ENCODE data around the gene VGLL1.

Gene VGLL1

DNA sequence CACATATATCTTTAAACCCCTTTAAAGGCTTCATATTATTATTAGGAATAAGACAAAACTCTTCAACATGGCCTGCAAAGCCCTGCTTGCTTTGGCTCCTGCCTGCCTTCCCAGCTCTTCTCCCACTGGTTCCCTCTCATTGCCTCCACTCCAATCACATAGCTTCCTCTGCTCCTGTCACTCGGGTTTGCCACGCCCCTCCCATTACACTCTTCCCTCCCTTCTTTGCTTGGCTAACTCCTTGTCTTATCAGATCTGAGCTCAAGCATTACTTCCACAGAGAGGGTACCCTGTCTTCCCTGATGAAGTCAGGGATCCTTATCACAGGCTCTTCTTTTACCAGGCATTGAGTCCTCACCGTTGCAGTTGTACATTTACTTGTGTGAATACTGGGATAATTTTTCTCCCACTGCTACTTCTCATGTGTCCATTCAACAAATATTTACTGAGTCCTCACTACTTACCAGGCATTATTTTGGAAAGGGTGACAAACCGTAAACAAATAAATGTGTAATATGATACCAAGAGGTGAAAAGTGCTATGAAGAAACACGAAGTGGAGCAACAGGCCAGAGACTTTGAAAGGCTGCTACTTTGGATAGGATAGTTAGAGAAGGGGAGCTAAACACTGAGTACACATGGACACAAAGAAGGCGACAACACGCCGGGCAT, 3.2 kb upstream of the VGLL1 start:
- H3K27ac ChIP-seq (ENCODE audit: low read length): no peak overlapping the region
- H3K9me2 ChIP-seq (replicated peaks; ENCODE audit: insufficient read depth, low read length): no peaks in the 10 kb centered on the region
- DNase-seq: no peak
- H3K9me3 ChIP-seq (replicated peaks; ENCODE audit: insufficient read depth, low read length): no peaks in the 10 kb centered on the region
- H3K79me2 ChIP-seq (ENCODE audit: low read length): no peaks in the 10 kb centered on the region
- no peaks in the 10 kb centered on the region for H4K20me1 ChIP-seq (ENCODE audit: insufficient read depth, low read length)
- H3K9ac ChIP-seq (ENCODE audit: low read length): no peak overlapping the region
- no peak overlapping the region for H3K4me2 ChIP-seq (ENCODE audit: low read depth, low read length)
- no peaks in the 10 kb centered on the region for H3K4me1 ChIP-seq (ENCODE audit: low read length)
- no peak overlapping the region for H2AFZ ChIP-seq (ENCODE audit: low read length)
- H3K36me3 ChIP-seq (replicated peaks; ENCODE audit: insufficient read depth, low read length): no peaks in the 10 kb centered on the region
- no peak overlapping the region for H3K4me3 ChIP-seq (ENCODE audit: low read length)
- no peaks in the 10 kb centered on the region for H3K27me3 ChIP-seq (replicated peaks; ENCODE audit: insufficient read depth, low read length)
- TF ChIP-seq EZH2phosphoT487 (IDR thresholded peaks at IDR 0.05; ENCODE audit: low read length) (no peak), EZH2 (optimal IDR thresholded peaks at IDR 0.05; ENCODE audit: low read depth, low read length) (no peak), CTCF (IDR thresholded peaks at IDR 0.05; ENCODE audit: low read length) (no peak)
- H3F3A ChIP-seq (ENCODE audit: insufficient read depth, low read length): no peaks in the 10 kb centered on the region

- Histone ChIP-seq H3K9ac (ENCODE audit: low read length) (no peak overlapping the region), H2AFZ (ENCODE audit: low read length) (no peak overlapping the region), H3F3A (ENCODE audit: insufficient read depth, low read length) (no peaks in the 10 kb centered on the region), H3K9me3 (replicated peaks; ENCODE audit: insufficient read depth, low read length) (no peaks in the 10 kb centered on the region), H3K4me2 (ENCODE audit: low read depth, low read length) (no peak overlapping the region), H3K9me2 (replicated peaks; ENCODE audit: insufficient read depth, low read length) (no peaks in the 10 kb centered on the region), H3K4me3 (ENCODE audit: low read length) (no peak overlapping the region), H3K27me3 (replicated peaks; ENCODE audit: insufficient read depth, low read length) (no peaks in the 10 kb centered on the region), H3K4me1 (ENCODE audit: low read length) (no peaks in the 10 kb centered on the region), H3K79me2 (ENCODE audit: low read length) (no peaks in the 10 kb centered on the region), H4K20me1 (ENCODE audit: insufficient read depth, low read length) (no peaks in the 10 kb centered on the region), H3K36me3 (replicated peaks; ENCODE audit: insufficient read depth, low read length) (no peaks in the 10 kb centered on the region), H3K27ac (ENCODE audit: low read length) (no peak overlapping the region)
- TF ChIP-seq CTCF (IDR thresholded peaks at IDR 0.05; ENCODE audit: low read length): no peak
- no peak for TF ChIP-seq EZH2phosphoT487 (IDR thresholded peaks at IDR 0.05; ENCODE audit: low read length)
- TF ChIP-seq EZH2 (optimal IDR thresholded peaks at IDR 0.05; ENCODE audit: low read depth, low read length): no peak
- DNase-seq: no peak
Measured at GRCh38 chrX:136529795-136530194, 2.2 kb upstream of the VGLL1 start.

GRCh38 chrX:136534131-136534530, 2.1 kb downstream of the VGLL1 start:
- no peak for DNase-seq
- no peak overlapping the region for H2AFZ ChIP-seq (ENCODE audit: low read length)
- TF ChIP-seq EZH2 (optimal IDR thresholded peaks at IDR 0.05; ENCODE audit: low read depth, low read length) (no peak), CTCF (IDR thresholded peaks at IDR 0.05; ENCODE audit: low read length) (no peak), EZH2phosphoT487 (IDR thresholded peaks at IDR 0.05; ENCODE audit: low read length) (no peak)

More at GRCh38 chrX:136534131-136534530, 2.1 kb downstream of the VGLL1 start:
- H3K27ac ChIP-seq (ENCODE audit: low read length): no peak overlapping the region
- no peaks in the 10 kb centered on the region for H3K9me3 ChIP-seq (replicated peaks; ENCODE audit: insufficient read depth, low read length)
- H3K9ac ChIP-seq (ENCODE audit: low read length): no peak overlapping the region
- H4K20me1 ChIP-seq (ENCODE audit: insufficient read depth, low read length): no peaks in the 10 kb centered on the region
- H3K36me3 ChIP-seq (replicated peaks; ENCODE audit: insufficient read depth, low read length): no peaks in the 10 kb centered on the region
- H3K4me1 ChIP-seq (ENCODE audit: low read length): no peaks in the 10 kb centered on the region
- H3K4me2 ChIP-seq (ENCODE audit: low read depth, low read length): no peak overlapping the region
- H3F3A ChIP-seq (ENCODE audit: insufficient read depth, low read length): no peaks in the 10 kb centered on the region
- no peaks in the 10 kb centered on the region for H3K9me2 ChIP-seq (replicated peaks; ENCODE audit: insufficient read depth, low read length)
- no peak overlapping the region for H3K4me3 ChIP-seq (ENCODE audit: low read length)
- H3K79me2 ChIP-seq (ENCODE audit: low read length): no peaks in the 10 kb centered on the region
- no peaks in the 10 kb centered on the region for H3K27me3 ChIP-seq (replicated peaks; ENCODE audit: insufficient read depth, low read length)
